ENCODE results near the gene MPP1.

The MPP1 gene

DNA sequence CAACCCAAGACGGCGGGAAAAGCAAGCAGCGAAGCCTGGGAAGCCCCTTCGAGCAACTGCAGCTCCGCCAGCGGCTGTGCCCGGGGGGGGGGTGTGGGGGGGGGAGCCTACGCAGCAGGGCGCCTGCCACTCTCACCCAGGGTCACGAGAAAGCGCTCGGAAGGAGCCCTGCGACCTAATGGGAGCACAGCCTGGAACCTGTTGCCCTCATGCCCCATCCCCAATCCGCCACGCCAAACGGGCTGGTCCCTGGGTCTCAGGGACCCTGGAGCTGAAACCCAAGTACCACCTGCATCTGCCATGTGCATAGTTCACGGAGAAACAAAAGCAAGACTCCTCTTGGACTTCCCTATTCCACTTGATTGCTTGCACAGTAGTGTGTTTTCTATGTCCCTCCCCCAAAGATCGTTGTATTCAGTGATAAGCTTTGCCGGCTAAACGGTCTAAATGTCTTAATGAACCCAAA is 54.0 kb downstream of the MPP1 start:
- peaks cover 32% of the 10 kb centered on the region for H3K27me3 ChIP-seq (ENCODE audit: control insufficient read depth, insufficient read depth, low read length)
- H3K36me3 ChIP-seq (ENCODE audit: control insufficient read depth, insufficient read depth, low read length) = no peaks in the 10 kb centered on the region
- H3K9me3 ChIP-seq (ENCODE audit: control insufficient read depth, low read length) = no peaks in the 10 kb centered on the region
- H3K4me1 ChIP-seq (ENCODE audit: control insufficient read depth, insufficient read depth, low read length) = peaks cover 11% of the 10 kb centered on the region
- no peak overlapping the region for H3K4me3 ChIP-seq (ENCODE audit: low read length)
- no peak overlapping the region for H3K9ac ChIP-seq (ENCODE audit: low read length)

DNA sequence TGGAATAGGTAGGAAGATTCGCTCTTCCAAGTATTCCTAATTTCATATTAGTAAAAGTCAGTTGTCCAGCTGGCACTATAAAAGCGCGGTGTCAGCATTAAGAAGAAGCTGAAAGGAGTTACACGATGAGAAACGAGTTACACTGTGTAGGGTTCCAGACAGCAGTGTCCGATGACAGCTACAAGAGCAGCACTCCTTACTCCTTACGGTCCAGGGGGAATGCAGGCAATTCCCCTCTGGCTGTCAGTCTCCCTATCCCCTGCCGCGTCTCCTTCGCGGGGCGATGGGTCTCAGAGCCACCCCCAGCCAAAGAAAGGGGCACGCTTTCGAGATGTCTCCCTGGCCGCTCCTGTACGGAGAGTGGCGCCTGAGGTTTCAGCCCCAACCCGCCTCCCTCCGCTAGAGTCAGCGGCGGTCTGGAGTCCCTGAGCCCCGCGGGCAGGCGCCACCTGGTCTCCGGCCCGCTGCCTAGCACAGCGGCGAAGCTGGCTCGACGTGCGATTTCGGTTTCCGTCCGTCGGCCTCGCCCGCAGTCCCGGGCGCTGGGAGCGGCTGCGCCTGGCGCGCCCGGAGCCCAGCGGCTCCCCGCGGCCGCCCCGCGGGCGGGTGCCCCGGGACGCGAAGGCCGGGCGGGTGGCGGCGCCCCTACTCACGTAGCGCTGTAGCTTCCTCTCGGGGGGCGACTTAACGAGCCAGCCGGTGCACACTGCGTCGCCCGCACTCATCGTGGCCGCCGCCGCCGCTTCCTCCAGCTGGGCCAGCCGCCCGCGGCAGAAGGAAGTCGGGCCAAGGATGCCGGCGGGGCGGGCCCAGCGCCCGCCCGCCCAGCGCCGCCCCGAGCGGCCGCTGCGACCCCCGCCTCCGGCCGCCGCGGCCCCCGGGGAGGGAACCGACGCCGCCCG is 54.7 kb downstream of the MPP1 start, which contains the start of gene GAB3:
Gene GAB3, minus strand, starts transcription at position 777 of the 902 bp plus-strand sequence. Its CDS starts 52 bp downstream, at position 725.
- H3K4me3 ChIP-seq (ENCODE audit: low read length) = peak within 1 kb of the TSS; percentile 31
- peak within 1 kb of the TSS; percentile 39 for H3K9ac ChIP-seq (ENCODE audit: low read length)
- peaks cover 32% of the 10 kb centered on the region for H3K27me3 ChIP-seq (ENCODE audit: control insufficient read depth, insufficient read depth, low read length)
- no peaks in the 10 kb centered on the region for H3K36me3 ChIP-seq (ENCODE audit: control insufficient read depth, insufficient read depth, low read length)
- no peaks in the 10 kb centered on the region for H3K9me3 ChIP-seq (ENCODE audit: control insufficient read depth, low read length)
- peaks cover 11% of the 10 kb centered on the region for H3K4me1 ChIP-seq (ENCODE audit: control insufficient read depth, insufficient read depth, low read length)

DNA sequence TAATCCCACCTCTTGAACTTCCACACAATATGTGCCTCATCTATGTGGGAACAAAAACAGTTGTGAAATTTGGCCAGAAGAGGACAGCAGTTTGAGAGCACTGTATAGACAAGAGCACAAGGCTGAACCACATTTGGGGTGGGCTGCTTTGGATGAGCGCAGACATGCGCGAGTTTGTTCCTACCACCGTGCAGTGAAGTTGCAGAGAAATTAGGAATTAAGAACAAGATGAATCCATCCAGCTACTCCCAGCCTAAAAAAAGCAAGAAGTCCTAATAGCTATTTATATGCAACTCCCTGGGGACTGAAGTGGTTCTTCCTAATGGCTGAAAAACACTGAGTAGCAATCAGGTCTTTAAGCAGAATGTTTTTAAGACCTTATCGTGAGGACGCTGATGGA is 55.4 kb downstream of the MPP1 start:
- Histone ChIP-seq H3K9ac (ENCODE audit: low read length) (no peak overlapping the region), H3K36me3 (ENCODE audit: control insufficient read depth, insufficient read depth, low read length) (no peaks in the 10 kb centered on the region), H3K4me1 (ENCODE audit: control insufficient read depth, insufficient read depth, low read length) (peaks cover 11% of the 10 kb centered on the region), H3K9me3 (ENCODE audit: control insufficient read depth, low read length) (no peaks in the 10 kb centered on the region), H3K27me3 (ENCODE audit: control insufficient read depth, insufficient read depth, low read length) (peaks cover 32% of the 10 kb centered on the region), H3K4me3 (ENCODE audit: low read length) (no peak overlapping the region)

DNA sequence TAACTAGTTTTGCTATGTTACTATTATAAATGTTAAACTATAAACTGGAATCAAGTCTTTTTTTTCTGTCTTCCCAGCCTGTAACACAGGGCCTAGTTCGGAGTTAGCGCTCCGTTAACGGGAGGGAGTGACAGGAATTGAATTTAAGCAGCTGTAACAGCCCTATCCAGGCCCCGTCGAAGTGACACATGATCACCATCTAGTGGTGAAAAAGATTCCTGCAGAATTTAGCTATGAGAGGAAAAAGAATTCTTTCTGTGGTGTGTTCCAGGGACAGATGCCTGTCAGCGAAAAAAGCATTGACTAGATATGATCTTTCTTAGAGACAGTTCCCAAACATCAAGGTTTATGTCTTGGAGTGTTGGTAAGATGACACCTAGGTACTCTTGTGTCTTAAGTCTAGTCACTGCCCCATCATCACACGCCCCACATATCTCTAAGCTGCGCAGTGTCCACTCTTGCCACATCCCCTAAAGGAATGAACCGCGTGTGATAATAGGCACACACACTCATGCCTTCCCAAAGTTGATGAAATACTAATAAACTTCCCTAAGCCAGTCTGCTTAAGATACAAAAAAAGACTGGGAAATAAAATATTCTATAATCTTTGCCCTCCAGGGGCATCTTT is 56.5 kb downstream of the MPP1 start:
- H3K27me3 ChIP-seq (ENCODE audit: control insufficient read depth, insufficient read depth, low read length) = peaks cover 32% of the 10 kb centered on the region
- H3K36me3 ChIP-seq (ENCODE audit: control insufficient read depth, insufficient read depth, low read length) = no peaks in the 10 kb centered on the region
- peaks cover 11% of the 10 kb centered on the region for H3K4me1 ChIP-seq (ENCODE audit: control insufficient read depth, insufficient read depth, low read length)
- H3K9me3 ChIP-seq (ENCODE audit: control insufficient read depth, low read length) = no peaks in the 10 kb centered on the region
- no peak overlapping the region for H3K4me3 ChIP-seq (ENCODE audit: low read length)
- H3K9ac ChIP-seq (ENCODE audit: low read length) = no peak overlapping the region

DNA sequence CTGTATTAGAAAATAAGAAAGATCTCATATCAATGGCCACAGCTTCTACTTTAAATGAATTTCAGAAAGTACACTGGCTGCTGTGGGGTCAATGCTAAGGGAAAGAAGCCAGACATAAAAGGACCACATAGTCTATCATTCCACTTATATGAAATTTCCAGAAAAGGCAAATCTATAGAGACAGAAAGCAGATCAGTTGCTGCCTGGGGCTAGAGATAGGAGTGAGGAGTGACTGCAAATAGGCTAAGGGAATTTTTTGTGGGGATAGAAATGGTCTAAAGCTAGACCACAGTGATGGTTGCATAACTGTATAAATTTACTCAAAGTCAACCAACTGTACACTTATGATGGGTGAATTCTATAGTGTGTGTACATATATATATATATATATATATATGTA is 62.7 kb downstream of the MPP1 start:
- Histone ChIP-seq H3K27me3 (ENCODE audit: control insufficient read depth, insufficient read depth, low read length) (no peaks in the 10 kb centered on the region), H3K4me3 (ENCODE audit: low read length) (no peak overlapping the region), H3K9me3 (ENCODE audit: control insufficient read depth, low read length) (no peaks in the 10 kb centered on the region), H3K9ac (ENCODE audit: low read length) (no peak overlapping the region), H3K36me3 (ENCODE audit: control insufficient read depth, insufficient read depth, low read length) (no peaks in the 10 kb centered on the region), H3K4me1 (ENCODE audit: control insufficient read depth, insufficient read depth, low read length) (no peaks in the 10 kb centered on the region)

DNA sequence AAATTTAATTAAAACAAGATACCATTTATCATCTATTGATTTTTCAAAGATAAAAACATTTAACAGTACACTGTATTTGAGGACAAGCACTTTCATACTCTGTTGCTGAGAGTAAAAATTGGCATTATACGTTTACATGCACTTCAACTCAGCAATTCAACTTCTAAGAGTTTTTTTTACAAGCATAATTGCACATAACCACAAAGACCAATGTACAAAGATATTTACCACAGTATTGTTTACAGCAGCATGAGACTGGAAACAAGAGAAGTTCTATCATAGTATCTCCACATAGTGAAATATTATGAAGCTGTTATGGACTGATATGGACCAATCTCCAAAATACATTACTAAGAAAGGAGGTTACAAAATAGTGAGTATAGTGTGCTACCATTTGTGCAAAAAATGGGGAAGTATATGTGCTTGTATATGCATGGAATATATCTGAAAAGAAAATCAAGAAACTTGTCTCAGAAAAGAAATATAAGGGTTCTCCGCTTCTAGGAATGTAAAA is 65.3 kb downstream of the MPP1 start:
- no peak overlapping the region for H3K9ac ChIP-seq (ENCODE audit: low read length)
- no peaks in the 10 kb centered on the region for H3K4me1 ChIP-seq (ENCODE audit: control insufficient read depth, insufficient read depth, low read length)
- no peaks in the 10 kb centered on the region for H3K27me3 ChIP-seq (ENCODE audit: control insufficient read depth, insufficient read depth, low read length)
- no peak overlapping the region for H3K4me3 ChIP-seq (ENCODE audit: low read length)
- H3K9me3 ChIP-seq (ENCODE audit: control insufficient read depth, low read length) = no peaks in the 10 kb centered on the region
- no peaks in the 10 kb centered on the region for H3K36me3 ChIP-seq (ENCODE audit: control insufficient read depth, insufficient read depth, low read length)

DNA sequence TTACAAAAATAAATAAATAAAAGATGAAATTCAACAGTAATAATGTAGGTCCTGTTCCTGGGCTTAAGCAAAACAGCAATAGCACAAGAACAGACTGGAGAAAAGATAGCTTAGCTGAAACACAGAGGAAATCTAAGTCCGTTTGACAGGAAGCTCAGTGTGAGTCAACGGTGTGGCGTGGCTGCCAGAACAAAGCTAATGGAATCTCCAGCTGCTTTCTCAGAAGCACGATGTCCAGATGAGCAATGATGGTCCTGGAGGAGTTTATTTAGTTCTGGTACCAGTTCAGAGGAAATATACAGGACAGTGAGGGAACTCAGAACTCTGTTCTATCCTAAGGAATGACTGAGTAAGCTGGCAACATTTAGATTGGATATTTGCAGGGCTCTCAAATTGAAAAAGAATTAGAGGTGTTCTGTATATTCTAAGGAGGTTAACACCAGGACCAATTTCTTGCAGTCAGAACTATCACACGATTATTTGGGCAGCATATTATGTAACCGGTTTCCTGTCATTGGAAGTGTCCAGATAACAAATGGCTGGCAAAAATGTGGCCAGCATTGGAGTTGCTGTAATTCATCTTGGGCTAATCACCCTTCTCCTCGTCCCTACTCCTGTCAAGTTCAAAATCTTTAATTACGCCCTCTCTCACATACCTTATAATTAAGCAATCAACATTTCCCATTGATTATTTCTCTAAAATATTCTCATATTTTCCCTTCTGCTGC is 67.1 kb downstream of the MPP1 start:
- Histone ChIP-seq H3K27me3 (ENCODE audit: control insufficient read depth, insufficient read depth, low read length) (no peaks in the 10 kb centered on the region), H3K4me1 (ENCODE audit: control insufficient read depth, insufficient read depth, low read length) (no peaks in the 10 kb centered on the region), H3K9me3 (ENCODE audit: control insufficient read depth, low read length) (no peaks in the 10 kb centered on the region), H3K9ac (ENCODE audit: low read length) (no peak overlapping the region), H3K36me3 (ENCODE audit: control insufficient read depth, insufficient read depth, low read length) (no peaks in the 10 kb centered on the region), H3K4me3 (ENCODE audit: low read length) (no peak overlapping the region)

DNA sequence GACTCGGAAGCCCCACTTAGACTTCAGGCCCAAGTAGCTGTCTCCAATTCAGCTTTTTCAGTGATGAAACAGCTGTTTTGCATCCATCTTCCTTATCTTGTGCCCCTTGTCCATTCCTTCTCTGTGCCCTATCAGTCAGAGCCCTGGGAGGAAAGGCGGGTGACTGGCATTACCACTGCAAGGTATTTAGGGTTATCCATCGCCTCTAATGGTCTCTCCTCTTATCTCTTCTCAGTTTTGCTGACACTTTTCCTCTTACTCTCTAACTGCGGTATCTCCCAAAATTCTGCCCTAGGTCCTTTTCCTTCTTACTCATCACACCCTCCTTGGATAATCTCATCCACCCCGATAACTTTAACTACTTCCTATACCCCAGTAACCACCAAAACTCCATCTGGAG is 68.1 kb downstream of the MPP1 start:
- no peaks in the 10 kb centered on the region for H3K36me3 ChIP-seq (ENCODE audit: control insufficient read depth, insufficient read depth, low read length)
- no peak overlapping the region for H3K4me3 ChIP-seq (ENCODE audit: low read length)
- no peaks in the 10 kb centered on the region for H3K27me3 ChIP-seq (ENCODE audit: control insufficient read depth, insufficient read depth, low read length)
- H3K9me3 ChIP-seq (ENCODE audit: control insufficient read depth, low read length) = no peaks in the 10 kb centered on the region
- H3K9ac ChIP-seq (ENCODE audit: low read length) = no peak overlapping the region
- no peaks in the 10 kb centered on the region for H3K4me1 ChIP-seq (ENCODE audit: control insufficient read depth, insufficient read depth, low read length)

DNA sequence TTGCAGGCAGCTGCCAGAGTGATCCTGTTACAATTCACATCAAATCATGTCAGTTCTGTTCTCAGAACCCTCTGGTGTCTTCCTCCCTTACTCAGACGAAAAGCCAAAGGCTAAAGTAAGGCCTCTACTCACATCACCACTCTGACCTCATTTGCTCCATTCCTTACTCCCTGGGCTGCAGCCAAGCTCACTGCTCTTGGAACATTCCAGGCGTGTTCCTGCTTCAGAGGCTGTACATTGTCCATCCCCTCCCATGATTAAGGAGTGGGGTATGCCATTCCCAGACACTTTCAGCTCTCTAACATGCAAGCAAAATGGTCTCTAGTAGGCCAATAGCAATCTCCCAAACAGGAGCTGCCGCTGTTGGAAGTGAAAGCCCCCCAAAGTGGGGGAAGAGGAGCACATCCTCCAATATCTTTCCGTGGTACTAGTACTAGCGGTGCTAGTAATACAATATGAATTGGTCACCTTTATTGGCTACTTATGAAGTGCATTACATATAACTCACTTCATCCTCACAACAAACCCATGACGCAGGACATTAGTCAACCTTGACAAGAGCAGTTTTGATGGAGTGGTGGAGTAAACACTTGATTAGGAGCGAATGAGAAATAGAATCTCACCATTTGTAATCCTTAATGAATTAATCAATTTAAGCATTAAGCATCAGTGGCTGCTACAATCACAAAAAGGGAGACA is 69.4 kb downstream of the MPP1 start:
- H3K36me3 ChIP-seq (ENCODE audit: control insufficient read depth, insufficient read depth, low read length) = no peaks in the 10 kb centered on the region
- H3K4me3 ChIP-seq (ENCODE audit: low read length) = no peak overlapping the region
- no peak overlapping the region for H3K9ac ChIP-seq (ENCODE audit: low read length)
- H3K27me3 ChIP-seq (ENCODE audit: control insufficient read depth, insufficient read depth, low read length) = no peaks in the 10 kb centered on the region
- H3K9me3 ChIP-seq (ENCODE audit: control insufficient read depth, low read length) = no peaks in the 10 kb centered on the region
- peaks cover 2% of the 10 kb centered on the region for H3K4me1 ChIP-seq (ENCODE audit: control insufficient read depth, insufficient read depth, low read length)

DNA sequence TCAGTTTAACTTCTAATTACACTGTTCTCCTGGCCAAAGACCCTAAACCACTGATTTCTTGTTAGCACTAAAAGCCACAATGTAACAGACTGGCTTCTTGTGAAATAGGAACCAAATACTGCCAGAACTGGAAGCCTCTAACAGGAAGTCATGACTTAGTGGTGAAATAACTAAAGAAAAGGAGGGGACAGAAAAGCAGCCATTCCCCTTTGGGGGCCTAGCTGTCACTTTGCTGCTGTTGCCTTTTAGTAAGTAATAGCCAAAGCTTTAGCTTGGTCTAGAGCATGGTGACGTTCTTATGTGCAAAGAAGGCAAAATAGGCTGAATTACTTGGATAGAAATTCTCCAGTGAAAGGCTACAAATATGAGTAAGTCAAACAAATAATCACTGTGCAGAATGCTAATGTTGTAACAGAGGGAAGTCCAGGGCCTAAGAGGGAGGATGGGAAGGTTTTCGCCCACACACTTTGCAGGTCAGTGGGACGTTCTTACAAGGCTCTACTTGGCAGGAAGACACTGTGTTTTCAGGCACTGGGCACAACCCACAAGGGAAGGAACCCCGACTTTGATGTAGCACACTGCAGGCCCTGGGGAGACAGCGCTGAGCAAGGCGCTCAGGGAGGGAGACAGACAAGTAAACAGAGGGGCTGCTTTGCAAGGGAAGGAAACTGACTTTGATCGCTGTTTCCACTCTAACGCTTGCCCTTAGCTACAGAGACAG is 71.1 kb downstream of the MPP1 start:
- H3K9ac ChIP-seq (ENCODE audit: low read length) = no peak overlapping the region
- H3K9me3 ChIP-seq (ENCODE audit: control insufficient read depth, low read length) = no peaks in the 10 kb centered on the region
- peaks cover 7% of the 10 kb centered on the region for H3K4me1 ChIP-seq (ENCODE audit: control insufficient read depth, insufficient read depth, low read length)
- no peaks in the 10 kb centered on the region for H3K27me3 ChIP-seq (ENCODE audit: control insufficient read depth, insufficient read depth, low read length)
- no peaks in the 10 kb centered on the region for H3K36me3 ChIP-seq (ENCODE audit: control insufficient read depth, insufficient read depth, low read length)
- no peak overlapping the region for H3K4me3 ChIP-seq (ENCODE audit: low read length)

DNA sequence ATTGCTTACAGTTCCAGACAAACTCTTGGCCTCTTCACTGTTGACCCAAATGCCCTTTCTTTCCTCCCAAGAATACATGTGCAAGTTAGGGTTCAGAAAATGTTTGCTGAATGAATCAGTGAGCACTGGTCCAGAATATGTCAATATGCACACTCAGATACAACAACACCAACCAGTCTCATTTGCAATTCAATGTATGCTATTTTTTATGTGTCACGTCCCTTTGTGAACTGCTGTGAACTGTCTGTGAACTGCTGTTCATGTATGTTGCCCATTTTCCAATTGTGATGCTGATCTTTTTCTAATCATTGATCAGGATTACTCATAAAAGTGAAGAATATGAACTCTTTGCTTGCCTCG is 72.2 kb downstream of the MPP1 start:
- H3K9me3 ChIP-seq (ENCODE audit: control insufficient read depth, low read length) = no peaks in the 10 kb centered on the region
- no peak overlapping the region for H3K9ac ChIP-seq (ENCODE audit: low read length)
- no peaks in the 10 kb centered on the region for H3K27me3 ChIP-seq (ENCODE audit: control insufficient read depth, insufficient read depth, low read length)
- no peaks in the 10 kb centered on the region for H3K36me3 ChIP-seq (ENCODE audit: control insufficient read depth, insufficient read depth, low read length)
- H3K4me3 ChIP-seq (ENCODE audit: low read length) = no peak overlapping the region
- H3K4me1 ChIP-seq (ENCODE audit: control insufficient read depth, insufficient read depth, low read length) = peaks cover 7% of the 10 kb centered on the region

Data from mucosa of stomach (tissue), 1 donor.